ENCODE measurements around the gene MPP2. TPM values are rescaled to one million over a fixed set of nuclear protein-coding genes. Genes with fewer than 3 reads are reported as not detected.
"Not testable (repeated sequence)": the region's sequence is repeated elsewhere in the genome, so short reads cannot be mapped to it uniquely, and the experiment has no call there.

The MPP2 gene
- total RNA-seq, 1 donor from 2014 or later, result not detected

GRCh38 chr17:43900183-43900857, 7.0 kb downstream of the MPP2 start:
- peaks cover 9% of the 10 kb centered on the region for H3K4me1 Mint-ChIP-seq
- POLR2A ChIA-PET, result no interaction called here
- peak; percentile 100 for ATAC-seq (ENCODE audit: low read depth)
- H3K4me3 Mint-ChIP-seq, result peak overlapping the region; percentile 76
- intact Hi-C loops (cut with micrococcal nuclease), result loop anchor here (10.0 kb wide), 1 partner anchor 76 kb away; no protein-coding TSS in a partner anchor
- H3K27me3 Mint-ChIP-seq, result peaks cover 68% of the 10 kb centered on the region
- no peaks in the 10 kb centered on the region for H3K9me3 Mint-ChIP-seq
- no peaks in the 10 kb centered on the region for H3K36me3 Mint-ChIP-seq (ENCODE audit: low read depth)
- TF ChIP-seq, protein P1, sequence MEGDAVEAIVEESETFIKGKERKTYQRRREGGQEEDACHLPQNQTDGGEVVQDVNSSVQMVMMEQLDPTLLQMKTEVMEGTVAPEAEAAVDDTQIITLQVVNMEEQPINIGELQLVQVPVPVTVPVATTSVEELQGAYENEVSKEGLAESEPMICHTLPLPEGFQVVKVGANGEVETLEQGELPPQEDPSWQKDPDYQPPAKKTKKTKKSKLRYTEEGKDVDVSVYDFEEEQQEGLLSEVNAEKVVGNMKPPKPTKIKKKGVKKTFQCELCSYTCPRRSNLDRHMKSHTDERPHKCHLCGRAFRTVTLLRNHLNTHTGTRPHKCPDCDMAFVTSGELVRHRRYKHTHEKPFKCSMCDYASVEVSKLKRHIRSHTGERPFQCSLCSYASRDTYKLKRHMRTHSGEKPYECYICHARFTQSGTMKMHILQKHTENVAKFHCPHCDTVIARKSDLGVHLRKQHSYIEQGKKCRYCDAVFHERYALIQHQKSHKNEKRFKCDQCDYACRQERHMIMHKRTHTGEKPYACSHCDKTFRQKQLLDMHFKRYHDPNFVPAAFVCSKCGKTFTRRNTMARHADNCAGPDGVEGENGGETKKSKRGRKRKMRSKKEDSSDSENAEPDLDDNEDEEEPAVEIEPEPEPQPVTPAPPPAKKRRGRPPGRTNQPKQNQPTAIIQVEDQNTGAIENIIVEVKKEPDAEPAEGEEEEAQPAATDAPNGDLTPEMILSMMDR (IDR thresholded peaks at IDR 0.05), result no peak
- DNase-seq, result peak; percentile 56
- CTCF ChIA-PET, result no interaction called here
- no peak overlapping the region for H3K27ac Mint-ChIP-seq

- no peak overlapping the region for H3K4me3 Mint-ChIP-seq
- CTCF ChIA-PET, result no interaction called here
- H3K9me3 Mint-ChIP-seq, result no peaks in the 10 kb centered on the region
- TF ChIP-seq, protein P1 (IDR thresholded peaks at IDR 0.05), result no peak
- ATAC-seq (ENCODE audit: low read depth) (no peak), DNase-seq (no peak)
- intact Hi-C loops (cut with micrococcal nuclease), result no loop called here
- H3K4me1 Mint-ChIP-seq, result peaks cover 9% of the 10 kb centered on the region
- no peak overlapping the region for H3K27ac Mint-ChIP-seq
- H3K27me3 Mint-ChIP-seq, result peaks cover 54% of the 10 kb centered on the region
- no peaks in the 10 kb centered on the region for H3K36me3 Mint-ChIP-seq (ENCODE audit: low read depth)
- POLR2A ChIA-PET, result no interaction called here
Observed at GRCh38 chr17:43898446-43898845, 8.9 kb downstream of the MPP2 start.

GRCh38 chr17:43897831-43898230, 9.5 kb downstream of the MPP2 start:
- ATAC-seq (ENCODE audit: low read depth), result no peak
- Mint-ChIP-seq H3K27me3 (peaks cover 52% of the 10 kb centered on the region), H3K4me3 (no peak overlapping the region), H3K9me3 (no peaks in the 10 kb centered on the region), H3K27ac (no peak overlapping the region), H3K4me1 (peaks cover 9% of the 10 kb centered on the region), H3K36me3 (ENCODE audit: low read depth) (no peaks in the 10 kb centered on the region)
- ChIA-PET CTCF (no interaction called here), POLR2A (no interaction called here)
- TF ChIP-seq, protein P1 (IDR thresholded peaks at IDR 0.05), result no peak
- intact Hi-C loops (cut with micrococcal nuclease), result no loop called here
- no peak for DNase-seq

DNA sequence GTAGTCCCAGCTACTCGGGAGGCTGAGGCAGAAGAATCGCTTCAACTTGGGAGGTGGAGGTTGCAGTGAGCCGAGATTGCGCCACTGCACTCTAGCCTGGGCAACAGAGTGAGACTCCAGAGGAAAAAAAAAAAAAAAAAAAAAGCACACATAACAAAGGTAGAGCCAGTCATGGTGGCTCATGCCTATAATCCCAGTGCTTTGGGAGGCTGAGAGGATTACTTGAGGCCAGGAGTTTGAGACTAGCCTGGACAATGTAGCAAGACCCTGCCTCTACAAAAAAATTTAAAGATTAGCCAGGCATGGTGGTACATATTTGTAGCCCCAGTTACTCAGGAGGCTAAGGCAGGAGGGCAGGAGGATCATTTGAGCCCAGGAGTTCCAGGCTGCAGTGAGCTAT, 12.8 kb downstream of the MPP2 start:
- intact Hi-C loops (cut with micrococcal nuclease); ATAC-seq (ENCODE audit: low read depth); POLR2A ChIA-PET; DNase-seq; H3K36me3 Mint-ChIP-seq (ENCODE audit: low read depth); CTCF ChIA-PET; H3K4me1 Mint-ChIP-seq; H3K4me3 Mint-ChIP-seq; H3K27ac Mint-ChIP-seq; H3K9me3 Mint-ChIP-seq: not testable (repeated sequence)
- peaks cover 33% of the 10 kb centered on the region for H3K27me3 Mint-ChIP-seq

GRCh38 chr17:43892647-43892952, 14.7 kb downstream of the MPP2 start:
- POLR2A ChIA-PET, result no interaction called here
- Mint-ChIP-seq H3K36me3 (ENCODE audit: low read depth) (no peaks in the 10 kb centered on the region), H3K4me3 (no peak overlapping the region), H3K27ac (no peak overlapping the region), H3K9me3 (no peaks in the 10 kb centered on the region), H3K4me1 (no peaks in the 10 kb centered on the region), H3K27me3 (peaks cover 27% of the 10 kb centered on the region)
- CTCF ChIA-PET, result no interaction called here
- ATAC-seq (ENCODE audit: low read depth), result no peak
- intact Hi-C loops (cut with micrococcal nuclease), result no loop called here
- TF ChIP-seq, protein P1 (IDR thresholded peaks at IDR 0.05), result no peak
- no peak for DNase-seq
